Keratinocyte (primary cell): ENCODE data around the gene RNF19B.

Experiments
- EZH2 ChIP-seq: IDR thresholded peaks from one replicate; pipeline ENCODE4 v1.6.1; 2012; ENCODE audit warnings: inconsistent platforms, mild to moderate bottlenecking, low read length, moderate library complexity
- TF ChIP-seq, protein P1 (sequence below), 3 experiments: IDR thresholded peaks in 1 of 3; conservative IDR thresholded peaks in 1 of 3; optimal IDR thresholded peaks in 1 of 3; 2 replicates in 2 of 3; 3 replicates in 1 of 3; pipeline versions ENCODE3 to v1.5.1; 2011; ENCODE audit warnings: low read length in 3 of 3, mild to moderate bottlenecking in 3 of 3, moderate library complexity in 2 of 3, control low read depth in 1 of 3, inconsistent platforms in 1 of 3; ENCODE audit not compliant: insufficient read depth in 2 of 3; ENCODE audit errors: extremely low read depth in 1 of 3

DNA sequence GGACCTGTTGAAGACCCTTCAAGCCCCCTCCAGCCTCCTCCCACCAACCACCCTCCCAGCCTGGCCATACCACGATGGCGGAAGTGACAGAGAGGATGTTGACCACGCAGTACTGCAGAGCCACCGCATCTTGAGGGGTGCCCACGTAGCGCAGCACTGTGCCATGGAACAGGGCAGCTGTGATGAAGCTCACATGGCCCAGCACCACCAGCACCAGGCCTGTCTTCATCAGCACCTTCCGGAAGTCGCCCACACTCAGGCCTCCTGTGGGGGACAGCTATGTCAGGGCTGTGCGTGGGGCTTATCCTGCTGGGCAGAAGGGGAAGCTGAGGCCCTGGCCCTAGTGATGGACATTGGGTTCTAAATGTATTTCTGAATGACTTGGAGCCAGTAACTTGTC lies 66.6 kb downstream of the RNF19B start:
- TF ChIP-seq EZH2, result no peak
- TF ChIP-seq, protein P1, sequence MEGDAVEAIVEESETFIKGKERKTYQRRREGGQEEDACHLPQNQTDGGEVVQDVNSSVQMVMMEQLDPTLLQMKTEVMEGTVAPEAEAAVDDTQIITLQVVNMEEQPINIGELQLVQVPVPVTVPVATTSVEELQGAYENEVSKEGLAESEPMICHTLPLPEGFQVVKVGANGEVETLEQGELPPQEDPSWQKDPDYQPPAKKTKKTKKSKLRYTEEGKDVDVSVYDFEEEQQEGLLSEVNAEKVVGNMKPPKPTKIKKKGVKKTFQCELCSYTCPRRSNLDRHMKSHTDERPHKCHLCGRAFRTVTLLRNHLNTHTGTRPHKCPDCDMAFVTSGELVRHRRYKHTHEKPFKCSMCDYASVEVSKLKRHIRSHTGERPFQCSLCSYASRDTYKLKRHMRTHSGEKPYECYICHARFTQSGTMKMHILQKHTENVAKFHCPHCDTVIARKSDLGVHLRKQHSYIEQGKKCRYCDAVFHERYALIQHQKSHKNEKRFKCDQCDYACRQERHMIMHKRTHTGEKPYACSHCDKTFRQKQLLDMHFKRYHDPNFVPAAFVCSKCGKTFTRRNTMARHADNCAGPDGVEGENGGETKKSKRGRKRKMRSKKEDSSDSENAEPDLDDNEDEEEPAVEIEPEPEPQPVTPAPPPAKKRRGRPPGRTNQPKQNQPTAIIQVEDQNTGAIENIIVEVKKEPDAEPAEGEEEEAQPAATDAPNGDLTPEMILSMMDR (optimal IDR thresholded peaks at IDR 0.05 in 1 of 3, IDR thresholded peaks at IDR 0.05 in 1 of 3, conservative IDR thresholded peaks at IDR 0.05 in 1 of 3; ENCODE audit: extremely low read depth in 1 of 3, insufficient read depth in 2 of 3, low read length in 3 of 3), result no peak
